Endodermal cell (in vitro differentiated cells): ENCODE results near the gene IGSF9B. TPM values are rescaled to one million over a fixed set of nuclear protein-coding genes. Genes with fewer than 3 reads are reported as not detected.

Source experiments
- DNase-seq: peaks from one replicate; pipeline ENCODE4 v3.0.0-alpha.2; 2017
- H3K27ac ChIP-seq: 2 replicates; pipeline ENCODE4 v1.5.1; 2013; ENCODE audit warnings: mild to moderate bottlenecking, low read depth, low read length, moderate library complexity
- H3K27me3 ChIP-seq: 2 replicates; pipeline ENCODE4 v1.6.1; 2013; ENCODE audit warnings: mild to moderate bottlenecking, low read length, moderate library complexity; ENCODE audit not compliant: insufficient read depth, control insufficient read depth, poor library complexity, severe bottlenecking
- H3K36me3 ChIP-seq: 2 replicates; pipeline ENCODE4 v1.7.0; 2013; ENCODE audit warnings: mild to moderate bottlenecking, low read length, moderate library complexity; ENCODE audit not compliant: control insufficient read depth, insufficient read depth
- H3K4me1 ChIP-seq: one replicate; pipeline ENCODE4 v1.7.0; 2013; ENCODE audit warnings: low read length; ENCODE audit not compliant: control insufficient read depth, insufficient read depth
- H3K4me3 ChIP-seq: 2 replicates; pipeline ENCODE4 v1.5.1; 2013; ENCODE audit warnings: mild to moderate bottlenecking, low read length, moderate library complexity
- H3K9ac ChIP-seq: 2 replicates; pipeline ENCODE4 v1.6.1; 2013; ENCODE audit warnings: mild to moderate bottlenecking, low read length, moderate library complexity; ENCODE audit not compliant: poor library complexity, severe bottlenecking; ENCODE audit errors: extremely low read depth
- H3K9me3 ChIP-seq: 2 replicates; pipeline ENCODE4 v1.6.1; 2013; ENCODE audit warnings: mild to moderate bottlenecking, low read length, moderate library complexity; ENCODE audit not compliant: control insufficient read depth
- H3K27ac Mint-ChIP-seq: 2 replicates; pipeline ENCODE4 v1.8.0; 2020; ENCODE audit warnings: mixed read lengths
- H3K27me3 Mint-ChIP-seq: 2 replicates; pipeline ENCODE4 v1.8.0; 2021; ENCODE audit warnings: mild to moderate bottlenecking, mixed read lengths; ENCODE audit not compliant: insufficient read depth
- H3K36me3 Mint-ChIP-seq: 2 replicates; pipeline ENCODE4 v1.8.0; 2020; ENCODE audit warnings: low read depth, mixed read lengths
- H3K4me1 Mint-ChIP-seq: 2 replicates; pipeline ENCODE4 v1.8.0; 2020; ENCODE audit warnings: mixed read lengths
- H3K4me3 Mint-ChIP-seq: 2 replicates; pipeline ENCODE4 v1.8.0; 2020; ENCODE audit warnings: mild to moderate bottlenecking, moderate library complexity, mixed read lengths
- H3K9me3 Mint-ChIP-seq: 2 replicates; pipeline ENCODE4 v1.8.0; 2020; ENCODE audit warnings: mild to moderate bottlenecking, mixed read lengths
- CTCF ChIP-seq: fragments of 200-600 bp; sonication (generic); conservative IDR thresholded peaks from 2 replicates; pipeline ENCODE4 v1.5.0; 2021; ENCODE audit warnings: antibody characterized with exemption, mild to moderate bottlenecking
- WGBS, 2 experiments: methylation state at CpG; one replicate each; pipeline versions ENCODE4 v1.1.5 to v1.1.7; 2013; ENCODE audit warnings: missing lambda C conversion rate in 2 of 2, mixed read lengths in 1 of 2; ENCODE audit not compliant: insufficient coverage in 1 of 2, insufficient read length in 1 of 2; 5-methylcytosine and 5-hydroxymethylcytosine counted together
- total RNA-seq, 2 donors: library from RNA; stranded (reverse); fragmentation: NEBNext Ultra II Directional in 1 of 2; extraction: Animal tissue kit (Norgen Biotek cat#: 25700) in 1 of 2; gene quantifications; 2 replicates in 1 of 2; 3 replicates in 1 of 2; pipeline ENCODE4 v1.2.1, GENCODE V29; 2021

IGSF9B gene
- total RNA-seq, 2 donors from 2014 or later: 14.1 to 23.0 TPM

DNA sequence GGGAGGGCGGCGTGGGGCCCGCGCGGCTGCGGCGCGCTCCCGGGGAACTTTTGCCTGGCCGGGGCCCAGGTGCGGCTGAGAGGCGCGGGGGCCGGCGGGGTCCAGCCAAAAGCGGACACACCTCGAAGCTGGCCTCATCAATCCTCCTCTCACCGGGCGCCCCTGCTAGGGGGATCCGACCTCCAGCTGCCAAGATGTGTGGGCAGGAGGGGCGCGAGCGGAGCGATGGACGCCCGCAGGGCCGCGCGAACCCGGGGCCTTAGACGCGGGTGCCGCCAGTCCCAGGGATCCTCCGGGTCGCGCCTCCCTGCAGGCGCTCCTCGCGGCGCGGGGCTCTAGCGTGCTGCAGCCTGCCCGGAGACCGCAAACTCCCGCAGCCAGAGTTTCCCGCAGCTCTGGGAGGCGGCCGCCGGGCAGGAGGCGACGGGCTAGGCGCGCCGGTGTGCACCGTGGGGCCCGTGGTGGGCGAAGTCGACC, 785 bp downstream of the IGSF9B start:
- DNase-seq: peak; percentile 62
- WGBS, 2 experiments: 0% methylated on average over 4 to 58 of the region's 58 CpGs
- H3K9me3 ChIP-seq: no peaks in the 10 kb centered on the region
- H3K36me3 ChIP-seq: no peaks in the 10 kb centered on the region
- TF ChIP-seq CTCF: no peak
- H3K27me3 ChIP-seq: peaks cover 49% of the 10 kb centered on the region
- no peak overlapping the region for H3K9ac ChIP-seq
- H3K4me1 ChIP-seq: peaks cover 9% of the 10 kb centered on the region
- Mint-ChIP-seq H3K9me3 (no peaks in the 10 kb centered on the region), H3K4me3 (peak overlapping the region; percentile 87), H3K4me1 (peaks cover 24% of the 10 kb centered on the region), H3K27me3 (peaks cover 56% of the 10 kb centered on the region), H3K27ac (no peak overlapping the region), H3K36me3 (no peaks in the 10 kb centered on the region)
- peak overlapping the region; percentile 93 for H3K4me3 ChIP-seq
- H3K27ac ChIP-seq: no peak overlapping the region

DNA sequence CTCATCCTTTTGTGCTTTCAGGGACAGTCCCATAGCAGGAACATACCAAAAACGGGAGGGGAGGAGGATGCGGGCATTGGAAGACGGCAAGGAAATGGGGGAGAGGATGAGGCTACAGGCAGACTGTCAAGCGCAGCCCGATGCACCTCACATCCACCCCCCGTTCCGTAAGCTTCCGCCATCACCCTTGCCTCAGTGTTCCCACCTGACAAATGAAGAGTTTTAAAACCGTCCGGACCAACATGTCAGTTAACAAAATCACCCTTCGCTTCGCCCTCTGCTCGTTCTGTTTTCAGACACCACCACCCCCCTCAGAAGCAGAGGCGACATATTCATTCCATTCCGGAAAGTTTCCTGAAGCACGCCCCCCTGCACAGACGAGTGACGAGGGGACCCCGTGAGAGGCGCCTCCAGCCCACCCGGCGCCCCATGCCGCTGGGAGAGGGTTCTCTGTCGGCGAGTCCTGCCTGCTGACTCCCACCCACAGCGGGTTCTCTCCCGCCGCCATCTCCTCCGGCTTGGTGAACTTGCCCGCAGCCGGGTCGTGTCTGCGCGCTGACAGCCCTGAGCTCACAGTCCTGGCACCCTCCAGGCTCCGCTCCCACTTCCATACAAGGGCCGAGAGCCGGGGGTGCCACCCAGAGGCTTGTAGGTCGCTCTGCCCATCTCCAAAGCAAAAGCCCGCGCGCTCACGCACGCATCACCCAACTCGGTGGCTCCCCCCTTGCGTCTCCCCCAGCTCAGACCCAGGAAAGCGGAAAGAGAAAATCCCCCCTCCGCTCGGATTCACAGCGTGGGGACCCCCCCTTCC, 1.5 kb downstream of the IGSF9B start:
- H3K4me1 ChIP-seq: peaks cover 10% of the 10 kb centered on the region
- 5 to 9% methylated on average over 15 to 44 of the region's 49 CpGs for WGBS, 2 experiments
- peak overlapping the region; percentile 75 for H3K4me3 ChIP-seq
- Mint-ChIP-seq H3K4me3 (peak overlapping the region; percentile 87), H3K36me3 (no peaks in the 10 kb centered on the region), H3K27ac (no peak overlapping the region), H3K4me1 (peaks cover 27% of the 10 kb centered on the region), H3K9me3 (no peaks in the 10 kb centered on the region), H3K27me3 (peaks cover 53% of the 10 kb centered on the region)
- H3K9ac ChIP-seq: no peak overlapping the region
- no peak for TF ChIP-seq CTCF
- H3K9me3 ChIP-seq: no peaks in the 10 kb centered on the region
- no peaks in the 10 kb centered on the region for H3K36me3 ChIP-seq
- no peak overlapping the region for H3K27ac ChIP-seq
- peak; percentile 66 for DNase-seq
- peaks cover 49% of the 10 kb centered on the region for H3K27me3 ChIP-seq

DNA sequence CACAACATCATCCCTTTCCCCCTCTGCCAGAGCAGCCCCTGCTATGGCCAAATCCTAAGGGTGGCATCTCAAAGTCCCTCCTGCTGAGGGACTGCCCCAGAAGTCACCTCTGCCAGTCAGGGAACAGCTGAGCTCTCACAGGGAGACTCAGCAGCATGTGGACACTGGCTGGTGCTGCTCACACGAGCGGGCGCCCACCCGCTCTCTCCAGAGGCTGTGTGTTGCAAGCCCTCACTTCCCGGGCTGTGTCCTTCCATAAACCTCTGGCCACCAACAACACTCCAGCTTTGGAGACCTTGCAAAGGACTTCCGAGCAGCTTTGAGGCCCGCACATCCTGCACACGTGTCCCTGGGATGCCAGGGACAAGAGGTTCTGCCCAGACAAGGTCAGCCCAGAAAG, 2.8 kb downstream of the IGSF9B start:
- H3K9me3 ChIP-seq: no peaks in the 10 kb centered on the region
- H3K27ac ChIP-seq: no peak overlapping the region
- peaks cover 30% of the 10 kb centered on the region for H3K4me1 Mint-ChIP-seq
- no peak for DNase-seq
- H3K4me1 ChIP-seq: peaks cover 10% of the 10 kb centered on the region
- peaks cover 41% of the 10 kb centered on the region for H3K27me3 Mint-ChIP-seq
- no peaks in the 10 kb centered on the region for H3K9me3 Mint-ChIP-seq
- 87 to 89% methylated on average over 3 to 8 of the region's 8 CpGs for WGBS, 2 experiments
- H3K36me3 ChIP-seq: no peaks in the 10 kb centered on the region
- peaks cover 37% of the 10 kb centered on the region for H3K27me3 ChIP-seq
- H3K9ac ChIP-seq: no peak overlapping the region
- H3K36me3 Mint-ChIP-seq: no peaks in the 10 kb centered on the region
- no peak overlapping the region for H3K27ac Mint-ChIP-seq
- H3K4me3 ChIP-seq: no peak overlapping the region
- TF ChIP-seq CTCF: no peak
- H3K4me3 Mint-ChIP-seq: no peak overlapping the region
